CD4-positive, CD25-positive, alpha-beta regulatory T cell (primary cell): ENCODE measurements around the gene TMEM178A. TPM values are rescaled to one million over a fixed set of nuclear protein-coding genes. Genes with fewer than 3 reads are reported as not detected.

ENCODE experiments used
- ATAC-seq, 2 donors: fragments of 150-1000 bp; cut with Tn5 transposase; one replicate each; pipeline ENCODE4 v1.10.0; 2021; ENCODE audit warnings: low read depth in 2 of 2, moderate number of reproducible peaks in 2 of 2, moderate library complexity in 1 of 2
- DNase-seq, 3 donors: peaks; one replicate each; pipeline versions ENCODE4 v3.0.0 to v3.0.0-alpha.2; 2012 to 2022; ENCODE audit warnings: mixed read lengths in 1 of 3
- H3K27ac ChIP-seq: one replicate; pipeline ENCODE4 v1.7.0; 2013; ENCODE audit warnings: mild to moderate bottlenecking, low read length; ENCODE audit not compliant: insufficient read depth, poor library complexity, severe bottlenecking
- H3K27me3 ChIP-seq: one replicate; pipeline ENCODE4 v1.7.0; 2013; ENCODE audit warnings: low read length; ENCODE audit not compliant: control insufficient read depth, insufficient read depth
- H3K36me3 ChIP-seq: one replicate; pipeline ENCODE4 v1.7.0; 2013; ENCODE audit warnings: mild to moderate bottlenecking, low read length, moderate library complexity; ENCODE audit not compliant: control insufficient read depth, insufficient read depth
- H3K4me1 ChIP-seq: 2 replicates; pipeline ENCODE4 v1.7.0; 2013; ENCODE audit warnings: mild to moderate bottlenecking, low read length; ENCODE audit not compliant: insufficient read depth, control insufficient read depth, poor library complexity, severe bottlenecking
- H3K4me3 ChIP-seq: one replicate; pipeline ENCODE4 v1.7.0; 2013; ENCODE audit warnings: low read depth, mild to moderate bottlenecking, low read length, moderate library complexity
- H3K9me3 ChIP-seq, 2 experiments: 1 replicate in 1 of 2; 2 replicates in 1 of 2; pipeline ENCODE4 v1.7.0; 2013; ENCODE audit warnings: low read length in 2 of 2, mild to moderate bottlenecking in 1 of 2, moderate library complexity in 1 of 2; ENCODE audit not compliant: control insufficient read depth in 2 of 2
- H3K27ac Mint-ChIP-seq, 3 donors: one replicate each; pipeline ENCODE4 v1.8.0; 2020 to 2022; ENCODE audit warnings: mild to moderate bottlenecking in 3 of 3, mixed read lengths in 3 of 3, moderate library complexity in 2 of 3
- H3K27me3 Mint-ChIP-seq: one replicate; pipeline ENCODE4 v1.8.0; 2022; ENCODE audit warnings: mild to moderate bottlenecking, mixed read lengths
- H3K36me3 Mint-ChIP-seq: one replicate; pipeline ENCODE4 v1.8.0; 2020; ENCODE audit warnings: mixed read lengths
- H3K4me1 Mint-ChIP-seq, 4 donors: one replicate each; pipeline ENCODE4 v1.8.0; 2020 to 2022; ENCODE audit warnings: mixed read lengths in 4 of 4, mild to moderate bottlenecking in 1 of 4
- H3K4me3 Mint-ChIP-seq, 4 donors: one replicate each; pipeline ENCODE4 v1.8.0; 2020 to 2022; ENCODE audit warnings: mild to moderate bottlenecking in 4 of 4, mixed read lengths in 4 of 4, moderate library complexity in 3 of 4
- H3K9me3 Mint-ChIP-seq, 7 donors: one replicate each; pipeline ENCODE4 v1.8.0; 2020 to 2022; ENCODE audit warnings: mixed read lengths in 7 of 7, mild to moderate bottlenecking in 3 of 7, moderate library complexity in 2 of 7
- polyA plus RNA-seq, 4 donors: library from polyadenylated mRNA; unstranded; fragments of 300-500 nt; fragmentation: Illumina TruSeq; gene quantifications; one replicate each; pipeline ENCODE4 v1.2.3, GENCODE V29; 2021
- total RNA-seq: library from RNA; stranded (reverse); gene quantifications from one replicate; pipeline ENCODE4 v1.2.3, GENCODE V29; 2022

Gene TMEM178A
- total and polyA plus RNA-seq, 5 donors from 2014 or later = not detected

- H3K27me3 ChIP-seq = peaks cover 8% of the 10 kb centered on the region
- H3K27ac ChIP-seq = no peak overlapping the region
- H3K4me3 ChIP-seq = no peak overlapping the region
- Mint-ChIP-seq H3K27ac (no peak overlapping the region), H3K4me1 (no peaks in the 10 kb centered on the region), H3K9me3 (peaks cover 0 to 4% (median 2%) of the 10 kb centered on the region in 7 donors), H3K36me3 (no peaks in the 10 kb centered on the region), H3K4me3 (no peak overlapping the region), H3K27me3 (peaks cover 23% of the 10 kb centered on the region)
- H3K4me1 ChIP-seq = no peaks in the 10 kb centered on the region
- H3K9me3 ChIP-seq = no peaks in the 10 kb centered on the region
- no peaks in the 10 kb centered on the region for H3K36me3 ChIP-seq
- ATAC-seq = no peak
- DNase-seq = no peak
These were observed 16.5 kb downstream of the TMEM178A start for GRCh38 chr2:39682066-39682692.

DNA sequence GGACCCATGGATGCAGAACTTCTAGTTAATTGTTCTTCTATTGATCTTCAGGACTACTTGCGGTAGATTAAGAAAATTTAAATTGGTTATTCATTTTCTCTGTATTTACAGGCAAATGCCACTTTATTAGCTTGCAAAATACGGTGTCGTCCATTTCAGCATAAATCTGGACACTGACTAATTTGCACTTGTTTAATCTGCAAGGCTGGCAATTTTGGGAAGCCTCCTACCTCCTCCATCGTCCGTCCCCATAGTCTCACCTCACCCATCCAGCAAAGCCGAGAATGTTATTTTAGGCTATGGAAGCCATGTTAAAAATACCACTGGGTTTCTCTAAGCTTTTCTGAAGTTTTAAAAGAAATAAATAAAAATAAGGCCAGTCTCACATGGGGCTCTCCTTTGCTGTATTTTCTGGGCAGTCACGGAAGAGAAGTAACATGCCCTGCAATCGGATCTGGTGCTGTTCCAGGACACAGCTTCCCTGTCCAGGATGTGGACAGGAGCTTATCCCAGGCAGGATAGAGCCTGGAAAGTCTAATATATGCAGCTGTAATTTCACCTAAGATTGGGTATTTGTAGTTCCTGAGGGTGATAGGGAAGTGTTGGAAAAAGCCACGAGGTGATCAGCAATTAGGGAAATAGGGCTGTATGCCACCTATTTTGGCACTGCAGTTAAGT is 17.4 kb downstream of the TMEM178A start:
- H3K27ac Mint-ChIP-seq = no peak overlapping the region
- H3K4me1 Mint-ChIP-seq = no peaks in the 10 kb centered on the region
- Histone ChIP-seq H3K36me3 (no peaks in the 10 kb centered on the region), H3K9me3 (no peaks in the 10 kb centered on the region), H3K27ac (no peak overlapping the region), H3K27me3 (peaks cover 8% of the 10 kb centered on the region), H3K4me3 (no peak overlapping the region), H3K4me1 (no peaks in the 10 kb centered on the region)
- H3K27me3 Mint-ChIP-seq = peaks cover 23% of the 10 kb centered on the region
- H3K9me3 Mint-ChIP-seq = peaks cover 0 to 2% (median 0%) of the 10 kb centered on the region in 7 donors
- ATAC-seq = no peak
- DNase-seq = no peak
- H3K4me3 Mint-ChIP-seq = no peak overlapping the region
- H3K36me3 Mint-ChIP-seq = no peaks in the 10 kb centered on the region

DNA sequence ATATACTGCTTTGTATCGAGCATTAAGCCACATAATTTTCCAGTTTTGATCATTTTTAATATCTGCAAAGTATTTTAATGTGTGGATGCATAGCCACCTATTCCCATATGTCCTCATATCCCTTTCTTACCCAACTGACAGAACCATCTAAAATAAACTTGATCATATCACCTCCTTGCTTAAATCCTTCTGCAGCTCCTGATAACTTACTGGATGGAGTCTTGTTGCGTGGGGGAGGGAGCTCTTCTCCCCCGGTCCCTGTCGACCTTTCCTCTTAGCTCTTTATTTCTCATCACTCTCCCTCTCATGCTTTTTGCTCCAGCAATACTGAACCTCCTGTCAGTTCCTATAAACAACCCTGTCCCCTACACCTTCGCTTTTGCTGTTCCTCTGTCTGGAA is 18.7 kb downstream of the TMEM178A start:
- ATAC-seq (no peak), DNase-seq (no peak)
- Histone ChIP-seq H3K9me3 (no peaks in the 10 kb centered on the region), H3K36me3 (no peaks in the 10 kb centered on the region), H3K27me3 (peaks cover 11% of the 10 kb centered on the region), H3K4me1 (no peaks in the 10 kb centered on the region), H3K4me3 (no peak overlapping the region), H3K27ac (no peak overlapping the region)
- Mint-ChIP-seq H3K27ac (no peak overlapping the region), H3K4me3 (no peak overlapping the region), H3K27me3 (peaks cover 23% of the 10 kb centered on the region), H3K4me1 (no peaks in the 10 kb centered on the region), H3K9me3 (no peaks in the 10 kb centered on the region), H3K36me3 (no peaks in the 10 kb centered on the region)

DNA sequence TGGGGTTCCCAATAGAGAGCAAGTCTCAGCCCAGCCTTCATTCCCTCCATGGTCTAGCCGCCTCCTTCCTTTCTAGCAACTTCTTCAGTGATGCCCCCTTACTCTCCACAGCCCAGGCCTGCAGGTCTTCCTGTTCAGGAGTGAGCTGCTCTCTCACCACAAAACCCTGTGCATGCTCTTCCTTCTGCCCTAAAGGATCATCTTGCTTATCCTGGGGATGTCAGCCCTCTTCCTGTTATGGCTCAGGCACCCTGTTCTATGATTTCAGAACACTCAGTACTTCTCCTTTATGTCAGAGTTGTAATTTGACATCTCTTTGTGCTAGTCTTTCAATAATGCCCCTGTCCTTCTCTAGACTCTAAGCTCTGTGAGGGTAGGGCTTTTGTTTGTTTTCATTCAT is 19.4 kb downstream of the TMEM178A start:
- Mint-ChIP-seq H3K4me3 (no peak overlapping the region), H3K9me3 (peaks cover 0 to 2% (median 0%) of the 10 kb centered on the region in 7 donors), H3K27ac (no peak overlapping the region), H3K4me1 (no peaks in the 10 kb centered on the region), H3K36me3 (no peaks in the 10 kb centered on the region), H3K27me3 (peaks cover 25% of the 10 kb centered on the region)
- DNase-seq = no peak
- ATAC-seq = no peak
- Histone ChIP-seq H3K4me1 (no peaks in the 10 kb centered on the region), H3K4me3 (no peak overlapping the region), H3K36me3 (no peaks in the 10 kb centered on the region), H3K27me3 (peaks cover 11% of the 10 kb centered on the region), H3K27ac (no peak overlapping the region), H3K9me3 (no peaks in the 10 kb centered on the region)

DNA sequence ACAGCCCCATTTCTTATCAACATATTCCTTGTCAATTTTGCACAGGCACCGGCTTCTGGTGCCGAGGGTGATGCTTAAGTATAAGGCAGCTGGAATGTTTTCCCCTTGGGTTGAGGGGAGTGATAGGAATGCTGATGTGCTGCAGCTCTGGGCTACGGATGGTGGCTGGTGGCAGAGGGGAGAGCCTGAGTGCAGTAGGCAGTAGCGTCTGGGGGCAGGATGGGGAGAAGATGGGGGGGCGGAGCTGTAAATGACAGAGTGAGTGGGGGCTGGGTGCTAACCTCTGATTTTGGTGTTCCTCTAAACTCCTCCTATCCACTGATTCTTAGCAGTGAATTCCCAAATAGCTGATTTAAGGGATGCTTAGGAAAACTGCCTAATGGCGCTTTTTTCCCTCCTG is 20.7 kb downstream of the TMEM178A start:
- no peaks in the 10 kb centered on the region for H3K4me1 ChIP-seq
- H3K27me3 Mint-ChIP-seq = peaks cover 21% of the 10 kb centered on the region
- no peak overlapping the region for H3K27ac Mint-ChIP-seq
- no peaks in the 10 kb centered on the region for H3K36me3 Mint-ChIP-seq
- peaks cover 7% of the 10 kb centered on the region for H3K27me3 ChIP-seq
- no peaks in the 10 kb centered on the region for H3K9me3 ChIP-seq
- peaks cover 0 to 6% (median 2%) of the 10 kb centered on the region in 7 donors for H3K9me3 Mint-ChIP-seq
- H3K36me3 ChIP-seq = no peaks in the 10 kb centered on the region
- H3K4me3 Mint-ChIP-seq = no peak overlapping the region
- no peak overlapping the region for H3K27ac ChIP-seq
- no peaks in the 10 kb centered on the region for H3K4me1 Mint-ChIP-seq
- no peak overlapping the region for H3K4me3 ChIP-seq
- no peak for ATAC-seq
- no peak for DNase-seq

DNA sequence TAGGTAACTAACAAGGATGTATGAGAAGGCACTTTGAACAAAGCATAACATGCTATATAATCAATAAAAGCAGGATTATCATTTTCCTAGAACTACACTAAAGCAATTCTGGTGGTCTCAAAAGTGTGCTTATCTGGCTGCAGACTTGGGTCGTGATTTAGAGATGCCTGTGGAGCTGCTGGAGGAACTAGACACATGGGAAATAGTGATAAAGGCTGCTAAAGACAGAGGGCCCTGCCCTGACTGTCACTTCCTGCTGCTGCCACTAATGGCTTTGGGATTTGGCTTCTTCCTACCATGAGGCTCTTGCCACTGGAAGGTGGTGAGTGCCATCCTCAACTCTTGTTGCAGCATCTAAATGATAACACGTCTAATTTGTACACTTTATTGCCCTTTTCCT is 22.5 kb downstream of the TMEM178A start:
- H3K4me1 ChIP-seq = no peaks in the 10 kb centered on the region
- no peak overlapping the region for H3K27ac Mint-ChIP-seq
- ATAC-seq (no peak), DNase-seq (no peak)
- no peak overlapping the region for H3K27ac ChIP-seq
- no peaks in the 10 kb centered on the region for H3K9me3 ChIP-seq
- no peaks in the 10 kb centered on the region for H3K36me3 Mint-ChIP-seq
- peaks cover 0 to 6% (median 2%) of the 10 kb centered on the region in 7 donors for H3K9me3 Mint-ChIP-seq
- H3K36me3 ChIP-seq = no peaks in the 10 kb centered on the region
- H3K27me3 Mint-ChIP-seq = peaks cover 15% of the 10 kb centered on the region
- no peaks in the 10 kb centered on the region for H3K4me1 Mint-ChIP-seq
- H3K4me3 ChIP-seq = no peak overlapping the region
- H3K27me3 ChIP-seq = peaks cover 8% of the 10 kb centered on the region
- H3K4me3 Mint-ChIP-seq = no peak overlapping the region

- DNase-seq (no peak), ATAC-seq (no peak)
- H3K9me3 Mint-ChIP-seq = peaks cover 0 to 6% (median 2%) of the 10 kb centered on the region in 7 donors
- Histone ChIP-seq H3K4me3 (no peak overlapping the region), H3K27me3 (peaks cover 10% of the 10 kb centered on the region), H3K36me3 (no peaks in the 10 kb centered on the region), H3K27ac (no peak overlapping the region), H3K9me3 (no peaks in the 10 kb centered on the region), H3K4me1 (no peaks in the 10 kb centered on the region)
- H3K27ac Mint-ChIP-seq = no peak overlapping the region
- H3K4me3 Mint-ChIP-seq = no peak overlapping the region
- no peaks in the 10 kb centered on the region for H3K36me3 Mint-ChIP-seq
- H3K4me1 Mint-ChIP-seq = no peaks in the 10 kb centered on the region
- peaks cover 10% of the 10 kb centered on the region for H3K27me3 Mint-ChIP-seq
These were observed 23.6 kb downstream of the TMEM178A start for GRCh38 chr2:39689272-39689841.
